GM12865 (cell line): ENCODE measurements around the gene SETX.

Experiments
- DNase-seq: peaks from one replicate; pipeline ENCODE4 v3.0.0; 2010; ENCODE audit warnings: low read depth
- H3K4me3 ChIP-seq: 2 replicates; pipeline ENCODE4 v1.5.1; 2011; ENCODE audit warnings: mild to moderate bottlenecking, low read depth, low read length, control low read depth
- CTCF ChIP-seq: IDR thresholded peaks from 2 replicates; pipeline ENCODE4 v1.5.1; 2011; ENCODE audit warnings: low read length, control low read depth, low read depth, inconsistent platforms; ENCODE audit not compliant: insufficient read depth; ENCODE audit errors: missing control alignments

The SETX gene, protein sequence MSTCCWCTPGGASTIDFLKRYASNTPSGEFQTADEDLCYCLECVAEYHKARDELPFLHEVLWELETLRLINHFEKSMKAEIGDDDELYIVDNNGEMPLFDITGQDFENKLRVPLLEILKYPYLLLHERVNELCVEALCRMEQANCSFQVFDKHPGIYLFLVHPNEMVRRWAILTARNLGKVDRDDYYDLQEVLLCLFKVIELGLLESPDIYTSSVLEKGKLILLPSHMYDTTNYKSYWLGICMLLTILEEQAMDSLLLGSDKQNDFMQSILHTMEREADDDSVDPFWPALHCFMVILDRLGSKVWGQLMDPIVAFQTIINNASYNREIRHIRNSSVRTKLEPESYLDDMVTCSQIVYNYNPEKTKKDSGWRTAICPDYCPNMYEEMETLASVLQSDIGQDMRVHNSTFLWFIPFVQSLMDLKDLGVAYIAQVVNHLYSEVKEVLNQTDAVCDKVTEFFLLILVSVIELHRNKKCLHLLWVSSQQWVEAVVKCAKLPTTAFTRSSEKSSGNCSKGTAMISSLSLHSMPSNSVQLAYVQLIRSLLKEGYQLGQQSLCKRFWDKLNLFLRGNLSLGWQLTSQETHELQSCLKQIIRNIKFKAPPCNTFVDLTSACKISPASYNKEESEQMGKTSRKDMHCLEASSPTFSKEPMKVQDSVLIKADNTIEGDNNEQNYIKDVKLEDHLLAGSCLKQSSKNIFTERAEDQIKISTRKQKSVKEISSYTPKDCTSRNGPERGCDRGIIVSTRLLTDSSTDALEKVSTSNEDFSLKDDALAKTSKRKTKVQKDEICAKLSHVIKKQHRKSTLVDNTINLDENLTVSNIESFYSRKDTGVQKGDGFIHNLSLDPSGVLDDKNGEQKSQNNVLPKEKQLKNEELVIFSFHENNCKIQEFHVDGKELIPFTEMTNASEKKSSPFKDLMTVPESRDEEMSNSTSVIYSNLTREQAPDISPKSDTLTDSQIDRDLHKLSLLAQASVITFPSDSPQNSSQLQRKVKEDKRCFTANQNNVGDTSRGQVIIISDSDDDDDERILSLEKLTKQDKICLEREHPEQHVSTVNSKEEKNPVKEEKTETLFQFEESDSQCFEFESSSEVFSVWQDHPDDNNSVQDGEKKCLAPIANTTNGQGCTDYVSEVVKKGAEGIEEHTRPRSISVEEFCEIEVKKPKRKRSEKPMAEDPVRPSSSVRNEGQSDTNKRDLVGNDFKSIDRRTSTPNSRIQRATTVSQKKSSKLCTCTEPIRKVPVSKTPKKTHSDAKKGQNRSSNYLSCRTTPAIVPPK (N-terminal part only)

GRCh38 chr9:132354637-132355355 is at the start of gene SETX:
TSS of gene SETX (minus strand) at chr9:132354986. CDS start at chr9:132349428, 5,558 bp downstream.
- peak; percentile 99 for DNase-seq
- no peak for TF ChIP-seq CTCF
- H3K4me3 ChIP-seq: peak within 1 kb of the TSS; percentile 88

DNA sequence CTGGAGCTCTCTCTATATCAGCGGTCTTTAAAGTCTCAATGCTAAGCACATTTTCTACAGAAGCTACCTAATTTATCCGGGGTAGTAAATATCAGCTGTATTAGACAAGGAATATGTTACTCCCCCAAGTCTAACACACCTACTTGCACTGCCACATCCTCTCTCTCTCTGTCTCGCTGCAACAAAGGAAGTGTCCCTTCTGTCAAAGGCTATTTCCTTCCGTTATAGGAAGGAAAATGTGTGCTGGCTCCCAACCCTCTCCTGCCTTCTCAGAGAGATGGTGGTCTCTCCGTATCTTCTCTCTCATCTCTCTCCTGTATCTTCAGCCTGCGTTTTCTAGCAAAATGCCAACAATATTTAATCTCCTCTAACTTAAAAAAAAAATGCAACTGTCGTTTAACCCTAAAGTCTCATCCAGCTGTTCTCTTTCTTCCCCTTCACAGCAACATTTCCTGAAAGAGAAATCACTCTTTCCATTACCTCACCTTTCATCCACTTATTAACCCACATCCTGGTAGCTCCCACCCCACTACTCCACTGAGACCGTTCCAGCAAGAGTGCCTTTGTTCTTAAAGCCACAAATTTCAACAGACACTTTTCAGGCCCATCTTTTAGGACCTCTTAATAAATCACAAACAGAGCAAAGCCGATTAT is 49.6 kb upstream of the SETX start:
- no peak for TF ChIP-seq CTCF
- H3K4me3 ChIP-seq: no peak overlapping the region; the same call in 1 of the 2 replicates
- DNase-seq: peak; percentile 35

GRCh38 chr9:132401824-132402223 is 47.0 kb upstream of the SETX start:
- TF ChIP-seq CTCF: no peak
- no peak for DNase-seq
- no peak overlapping the region for H3K4me3 ChIP-seq

- DNase-seq: no peak
- H3K4me3 ChIP-seq: no peak overlapping the region
- no peak for TF ChIP-seq CTCF
Observed at GRCh38 chr9:132395560-132395959, 40.8 kb upstream of the SETX start.

- DNase-seq: no peak
- H3K4me3 ChIP-seq: no peak overlapping the region
- no peak for TF ChIP-seq CTCF
Observed at GRCh38 chr9:132391449-132391848, 36.7 kb upstream of the SETX start.
